GM18861 (cell line): ENCODE data around the gene ACER2.
"Not testable (repeated sequence)": the region's sequence is repeated elsewhere in the genome, so short reads cannot be mapped to it uniquely, and the experiment has no call there.

ENCODE experiments used
- ATAC-seq: cut with Tn5 transposase; IDR thresholded peaks from one replicate; pipeline ENCODE4 v1.9.1; 2021; ENCODE audit not compliant: unreplicated experiment

ACER2 gene

DNA sequence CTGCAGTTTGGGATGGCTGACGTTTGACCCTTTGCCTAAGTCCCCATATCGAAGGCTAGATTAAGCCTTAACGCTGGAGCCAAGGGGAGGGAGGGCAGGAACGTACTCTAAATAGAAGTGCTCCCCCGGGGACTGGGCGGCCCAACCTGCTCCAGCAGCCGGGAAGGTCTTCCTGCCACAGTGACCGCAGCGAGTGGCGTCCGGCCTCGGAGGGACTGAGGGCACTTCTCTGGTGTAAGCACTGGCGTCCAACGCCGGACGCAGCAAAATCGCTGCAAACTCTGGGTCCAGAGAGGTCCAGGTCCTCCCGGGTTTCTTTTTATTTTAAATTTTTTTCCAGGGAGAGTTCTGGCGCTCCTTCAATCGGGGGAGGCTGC is 505 bp upstream of the ACER2 start:
- no peak for ATAC-seq

DNA sequence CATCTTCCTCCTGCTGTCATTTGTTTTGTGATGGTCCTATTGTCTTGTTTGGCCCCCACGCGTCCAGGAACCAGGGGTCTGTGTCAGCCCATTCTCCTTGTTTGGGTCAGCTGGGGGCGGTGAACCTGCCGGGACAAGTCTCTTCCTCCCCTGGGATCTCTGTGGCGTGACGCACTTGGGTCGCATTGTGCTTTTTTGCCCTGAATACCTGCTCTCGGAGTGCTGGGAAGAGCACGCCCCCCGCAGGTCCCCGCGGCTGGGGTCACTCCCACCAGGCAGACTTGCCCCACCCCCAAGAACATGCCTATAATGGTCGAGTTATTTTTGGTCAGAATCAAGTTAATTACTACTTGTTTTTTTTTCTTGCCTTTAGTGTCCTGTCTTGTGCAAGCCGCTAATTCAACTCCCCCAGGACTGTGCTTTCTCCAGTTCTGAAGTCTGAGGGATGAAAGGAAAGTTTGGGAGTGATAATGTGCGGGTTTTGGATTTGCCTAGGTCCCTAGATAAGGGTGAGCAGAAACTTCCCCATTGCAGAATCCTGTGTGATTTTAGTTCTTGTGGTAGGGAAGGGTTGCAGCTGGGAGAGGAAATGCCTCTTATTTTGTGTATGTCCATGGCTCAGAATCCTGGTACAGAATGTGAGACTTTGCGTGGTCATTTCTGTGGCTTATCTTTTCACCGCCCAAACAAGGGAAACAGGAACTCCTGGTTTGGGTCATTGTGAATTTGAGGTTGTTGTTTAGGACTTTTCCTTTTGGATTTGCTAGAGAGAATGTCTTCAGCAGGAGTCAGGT is 789 bp downstream of the ACER2 start:
- no peak for ATAC-seq

DNA sequence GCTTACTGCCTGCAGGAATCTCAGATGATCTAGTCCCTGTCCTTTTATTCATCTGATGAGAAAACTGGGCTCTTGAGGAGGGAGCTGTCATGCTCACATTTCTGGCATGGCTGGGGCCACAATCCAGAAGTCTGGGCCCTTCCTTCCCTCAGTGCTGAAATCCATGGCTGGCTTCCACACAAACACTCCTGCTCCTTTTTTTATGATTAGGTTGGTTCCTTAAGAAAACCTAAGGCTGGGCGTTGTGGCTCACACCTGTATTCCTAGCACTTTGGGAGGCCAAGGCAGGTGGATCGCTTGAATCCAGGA is 1.3 kb downstream of the ACER2 start:
- ATAC-seq = no peak

DNA sequence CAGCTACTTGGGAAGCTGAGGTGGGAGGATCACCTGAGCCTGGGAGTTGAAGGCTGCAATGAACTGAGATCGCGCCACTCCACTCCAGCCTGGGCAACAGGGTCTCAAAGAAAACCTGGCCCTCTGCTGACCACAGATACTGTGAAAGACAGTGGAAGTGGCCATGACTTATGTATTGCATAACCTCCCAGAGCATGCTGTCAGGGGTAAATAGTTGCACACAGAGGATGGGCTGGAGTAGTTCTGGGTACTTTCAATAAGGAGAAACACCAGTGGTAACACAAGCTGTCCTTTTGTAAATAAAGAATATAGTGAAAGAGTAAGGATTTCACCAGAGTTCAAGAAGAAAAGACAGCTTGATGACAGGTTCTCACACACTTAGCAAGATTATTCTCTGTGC is 1.8 kb downstream of the ACER2 start:
- no peak for ATAC-seq

DNA sequence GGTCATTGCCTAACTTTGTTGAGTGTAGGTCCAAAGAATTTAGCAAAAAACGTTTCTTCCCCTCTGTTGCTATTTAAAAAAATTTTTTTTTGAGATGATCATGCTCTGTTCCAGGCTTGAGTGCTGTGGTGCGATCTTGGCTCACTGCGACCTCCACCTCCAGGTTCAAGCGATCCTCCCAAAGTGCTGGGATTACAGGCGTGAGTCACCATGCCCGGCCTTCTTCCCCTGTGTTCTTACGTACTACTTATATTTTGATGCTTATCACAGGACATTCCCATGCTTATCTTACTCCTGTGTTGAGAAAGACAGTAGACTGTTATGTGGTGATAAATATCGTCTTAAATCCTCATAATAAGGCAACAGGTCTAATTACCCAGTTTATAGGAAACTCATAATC is 2.5 kb downstream of the ACER2 start:
- ATAC-seq = no peak

DNA sequence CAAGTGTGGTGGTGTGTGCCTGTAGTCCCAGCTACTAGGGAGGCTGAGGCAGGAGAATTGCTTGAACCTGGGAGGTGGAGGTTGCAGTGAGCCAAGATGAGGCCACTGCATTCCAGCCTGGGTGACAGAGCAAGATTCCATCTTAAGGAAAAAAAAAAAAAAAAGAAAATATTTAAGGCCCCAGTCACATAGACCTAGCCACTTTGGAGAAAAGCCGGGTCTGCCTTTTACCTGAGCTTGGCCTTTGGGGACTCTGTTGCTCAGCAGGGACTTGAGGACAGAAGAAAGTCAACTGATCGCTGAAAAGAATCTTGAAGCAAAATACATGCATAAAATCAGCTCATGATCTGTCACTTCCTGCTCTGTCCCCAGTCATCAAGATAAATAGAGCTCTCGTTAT is 4.6 kb downstream of the ACER2 start:
- ATAC-seq = not testable (repeated sequence)

DNA sequence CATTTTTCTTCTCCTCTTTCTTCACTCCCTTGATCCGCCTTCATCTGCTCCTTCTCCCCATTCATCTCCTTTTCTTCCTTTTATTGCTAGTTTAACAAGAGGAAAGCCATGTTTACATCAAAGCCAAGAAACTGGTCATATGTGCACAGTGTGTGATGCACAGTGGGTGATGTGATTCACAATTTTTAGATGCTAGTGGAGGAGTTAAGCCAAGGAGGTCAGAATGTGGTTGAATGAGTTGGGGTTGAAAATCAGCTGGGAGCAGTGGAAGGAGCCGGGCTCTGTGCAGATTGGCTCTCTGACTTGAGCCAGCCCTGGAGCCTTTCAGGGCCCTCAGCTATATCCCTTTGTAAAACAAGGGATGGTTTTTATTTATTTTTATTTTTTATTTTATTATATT is 7.3 kb downstream of the ACER2 start:
- no peak for ATAC-seq

DNA sequence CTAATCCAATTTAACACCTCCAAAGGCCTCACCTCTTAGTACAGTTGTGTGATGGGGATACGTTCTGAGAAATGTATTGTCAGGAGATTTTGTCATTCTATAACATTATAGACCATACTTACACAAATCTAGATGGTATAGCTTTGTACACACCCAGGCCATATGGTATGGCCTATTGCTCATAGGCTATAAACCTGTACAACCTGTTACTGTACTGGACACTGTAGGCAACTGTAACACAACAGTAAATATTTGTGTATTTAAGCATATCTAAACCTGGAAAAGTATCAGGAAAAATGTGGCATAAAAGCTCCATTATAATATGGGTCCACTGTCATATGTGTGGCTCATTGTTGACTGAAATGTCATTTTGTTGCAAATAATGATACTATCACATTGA is 12.1 kb downstream of the ACER2 start:
- no peak for ATAC-seq

DNA sequence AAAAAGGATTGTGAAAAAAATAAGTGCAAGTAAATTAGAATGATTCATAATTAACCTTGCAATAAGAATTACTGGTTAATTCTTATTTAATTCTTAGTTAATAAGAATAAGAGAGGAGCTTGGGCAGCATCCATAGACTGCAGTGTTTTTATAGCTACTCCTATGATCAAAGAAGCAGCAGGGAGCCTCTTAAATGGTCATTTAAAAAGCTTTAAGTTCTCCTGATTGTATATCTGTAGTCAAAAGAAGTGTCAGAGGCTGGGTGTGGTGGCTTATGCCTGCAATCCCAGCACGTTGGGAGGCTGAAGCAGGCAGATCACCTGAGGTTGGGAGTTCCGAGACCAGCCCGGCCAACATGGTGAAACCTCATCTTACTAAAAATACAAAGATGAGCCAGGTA is 14.4 kb downstream of the ACER2 start:
- no peak for ATAC-seq

DNA sequence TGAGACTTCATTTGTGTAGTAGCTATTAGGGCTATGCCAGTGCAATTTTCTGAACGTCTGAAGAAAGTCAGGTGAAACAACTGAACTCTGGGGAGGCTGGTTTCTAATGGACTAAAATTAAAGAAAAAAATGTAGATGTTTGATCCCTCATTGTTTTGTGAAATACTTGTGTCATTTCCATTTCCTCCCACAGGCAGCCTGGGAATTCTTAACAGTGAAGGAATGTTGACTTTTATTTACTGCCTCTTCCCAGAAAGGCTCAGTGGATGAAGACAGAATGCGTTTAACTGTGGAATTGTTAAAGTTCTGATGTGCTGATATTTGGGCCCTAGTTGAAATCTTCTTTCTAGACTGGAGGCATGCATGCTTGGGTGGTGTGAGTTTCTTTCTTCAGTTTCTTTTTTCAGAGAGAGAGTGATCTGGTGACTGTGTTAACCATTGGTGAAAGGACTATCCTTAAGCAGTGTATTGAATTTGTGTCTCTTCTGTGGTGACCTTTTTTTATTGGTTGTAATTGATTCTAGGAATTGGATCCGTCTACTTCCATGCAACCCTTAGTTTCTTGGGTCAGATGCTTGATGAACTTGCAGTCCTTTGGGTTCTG is 15.5 kb downstream of the ACER2 start:
- peak; percentile 52 for ATAC-seq

DNA sequence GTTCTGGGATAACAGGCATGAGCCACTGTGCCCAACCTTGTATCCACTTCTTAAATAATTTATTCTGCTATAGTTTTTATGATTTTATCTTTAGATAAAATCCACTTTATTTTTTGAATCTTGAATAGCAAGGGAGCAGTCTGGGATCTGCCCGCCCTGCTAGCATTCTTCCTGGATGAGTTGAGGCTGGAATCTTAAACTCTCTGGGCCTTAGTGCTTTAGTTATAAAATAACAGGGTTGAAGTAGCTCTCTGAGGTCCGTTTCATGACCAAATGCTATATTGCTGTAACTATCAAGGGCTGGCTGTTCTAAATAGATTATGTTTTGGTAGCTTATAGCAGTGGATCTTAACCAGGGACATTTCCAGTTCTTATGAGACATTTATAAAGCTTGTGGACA is 20.8 kb downstream of the ACER2 start:
- ATAC-seq = no peak

DNA sequence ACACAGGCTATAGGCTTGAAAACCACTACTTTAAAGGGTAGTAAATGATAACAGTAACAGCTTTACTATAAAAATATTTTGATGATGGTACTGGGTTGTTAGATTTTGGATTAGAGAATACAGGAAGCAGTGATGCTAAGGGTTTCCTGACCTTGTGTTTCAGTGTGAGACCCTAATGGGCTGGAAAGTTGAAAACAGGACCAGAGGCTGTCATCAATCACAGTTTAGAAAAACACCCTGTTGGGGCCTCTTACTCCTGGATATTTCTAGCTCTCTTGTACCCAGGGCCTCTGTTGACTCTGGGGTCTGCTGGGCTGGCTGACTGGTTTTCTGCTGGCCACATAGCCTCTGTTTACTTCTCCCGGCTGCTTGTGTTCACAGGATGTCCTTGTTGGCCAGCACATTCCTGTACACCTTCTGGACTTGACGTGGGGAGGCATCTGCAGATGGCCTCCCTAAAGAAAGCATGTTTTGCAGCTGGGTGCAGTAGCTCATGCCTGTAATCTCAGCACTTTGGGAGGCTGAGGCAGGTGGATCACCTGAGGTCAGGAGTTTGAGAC is 21.5 kb downstream of the ACER2 start:
- no peak for ATAC-seq

DNA sequence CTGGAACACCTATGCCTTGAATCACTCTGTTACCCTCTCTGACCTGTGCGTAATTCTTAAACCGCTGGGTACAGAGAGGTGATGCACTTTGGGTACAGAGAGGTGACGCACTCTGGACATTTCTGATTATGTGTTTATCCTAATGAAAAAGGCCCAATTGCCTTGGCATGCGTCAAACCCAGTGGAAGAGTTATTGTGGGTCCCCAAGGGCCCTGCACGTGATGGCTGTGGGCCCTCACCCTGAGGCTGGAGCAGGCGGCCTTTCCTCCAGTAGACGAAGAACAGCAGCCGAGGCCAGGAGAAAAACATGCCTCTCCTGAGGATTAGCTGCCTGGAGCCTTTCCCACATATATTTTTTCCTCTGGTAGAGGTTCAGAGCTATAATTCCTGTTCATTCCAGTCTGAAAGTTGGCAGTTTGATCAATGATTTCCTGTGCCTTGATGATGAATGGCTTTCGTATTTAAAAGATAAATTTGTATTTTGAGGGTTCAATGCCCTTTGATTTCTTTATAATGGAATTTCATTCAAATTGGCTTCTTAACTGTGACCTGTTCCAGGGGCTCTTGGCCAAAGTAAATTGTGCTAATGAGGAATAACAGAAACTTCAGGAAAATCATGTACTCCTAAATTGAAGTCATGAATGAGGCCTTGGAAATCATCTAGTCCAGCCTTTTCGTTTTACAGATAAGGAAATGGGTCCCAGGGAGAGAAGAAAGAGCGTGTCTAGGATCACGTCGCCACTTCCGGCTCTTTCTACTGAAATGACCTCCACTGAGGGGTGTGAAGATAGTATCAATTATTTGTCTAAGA is 22.8 kb downstream of the ACER2 start:
- ATAC-seq = no peak

DNA sequence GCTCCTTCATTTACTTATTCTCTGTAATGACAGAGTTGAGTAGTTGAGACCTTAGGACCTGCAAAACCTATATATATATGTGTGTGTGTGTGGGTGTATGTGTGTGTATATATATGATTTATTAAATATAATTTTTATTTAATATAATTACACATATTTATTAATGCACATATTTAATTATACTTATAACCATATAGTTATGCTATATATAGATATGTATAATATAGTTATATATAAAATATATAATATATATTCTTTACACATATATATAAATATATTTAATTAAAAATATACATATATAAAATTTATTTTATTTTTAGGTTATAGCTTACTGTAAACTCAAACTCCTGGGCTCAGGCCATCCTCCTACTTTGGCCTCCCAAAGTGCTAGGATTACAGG is 23.7 kb downstream of the ACER2 start:
- ATAC-seq = no peak

DNA sequence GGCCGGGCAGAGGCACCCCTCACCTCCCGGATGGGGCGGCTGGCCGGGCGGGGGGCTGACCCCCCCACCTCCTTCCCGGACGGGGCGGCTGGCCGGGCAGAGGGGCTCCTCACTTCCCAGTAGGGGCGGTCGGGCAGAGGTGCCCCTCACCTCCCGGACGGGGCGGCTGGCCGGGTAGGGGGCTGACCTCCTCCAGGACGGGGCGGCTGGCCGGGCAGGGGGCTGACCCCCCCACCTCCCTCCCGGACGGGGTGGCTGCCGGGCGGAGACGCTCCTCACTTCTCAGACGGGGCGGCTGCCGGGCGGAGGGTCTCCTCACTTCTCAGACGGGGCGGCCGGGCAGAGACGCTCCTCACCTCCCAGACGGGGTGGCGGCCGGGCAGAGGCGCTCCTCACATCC is 24.9 kb downstream of the ACER2 start:
- not testable (repeated sequence) for ATAC-seq

DNA sequence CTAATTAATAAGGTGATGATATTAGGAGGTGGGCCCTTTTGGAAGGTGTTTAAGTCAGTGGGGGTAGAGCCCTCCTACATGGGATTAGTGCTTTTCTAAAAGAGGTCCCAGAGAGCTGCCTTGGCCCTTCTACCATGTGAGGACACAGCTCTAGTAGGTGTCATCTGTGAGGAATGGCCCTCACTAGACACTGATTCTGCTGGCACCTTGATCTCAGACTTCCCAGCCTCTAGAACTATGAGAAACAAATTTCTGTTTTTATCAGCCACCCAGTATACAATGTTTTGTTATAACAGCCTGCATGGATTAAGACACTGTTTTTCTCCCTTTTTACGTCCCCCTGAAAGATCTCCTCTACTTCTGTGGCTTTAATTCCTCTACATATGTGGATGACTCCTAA is 31.6 kb downstream of the ACER2 start:
- ATAC-seq = no peak

DNA sequence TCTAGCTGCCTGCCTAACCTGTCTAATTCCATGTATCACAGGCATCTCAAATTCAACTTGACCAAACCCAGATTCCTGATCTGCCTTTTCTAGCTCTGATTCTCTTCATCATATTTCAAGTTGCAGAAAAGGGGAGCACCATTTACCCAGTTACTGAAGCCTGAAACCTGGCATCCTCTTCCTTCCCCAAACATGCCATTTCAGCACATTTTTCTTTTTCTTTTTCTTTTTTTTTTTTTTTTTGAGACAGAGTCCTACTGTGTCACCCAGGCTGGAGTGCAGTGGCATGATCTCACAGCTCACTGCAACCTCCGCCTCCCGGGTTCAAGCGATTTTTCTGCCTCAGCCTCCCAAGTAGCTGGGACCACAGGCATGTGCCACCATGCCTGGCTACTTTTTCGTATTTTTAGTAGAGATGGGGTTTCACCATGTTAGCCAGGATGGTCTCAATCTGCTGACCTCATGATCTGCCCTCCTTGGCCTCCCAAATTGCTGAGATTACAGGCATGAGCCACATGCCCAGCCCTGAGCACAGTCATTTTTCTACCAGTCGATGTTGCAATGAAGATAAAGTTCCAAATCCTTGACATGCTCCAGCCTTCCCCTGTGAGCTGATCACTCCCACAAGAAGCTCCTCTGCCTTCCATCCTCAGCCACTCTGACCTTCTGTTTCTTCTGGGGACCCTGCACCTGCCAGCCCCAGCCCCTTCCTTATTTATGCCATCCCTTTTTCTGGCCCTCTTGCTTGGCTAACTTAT is 32.2 kb downstream of the ACER2 start:
- no peak for ATAC-seq

DNA sequence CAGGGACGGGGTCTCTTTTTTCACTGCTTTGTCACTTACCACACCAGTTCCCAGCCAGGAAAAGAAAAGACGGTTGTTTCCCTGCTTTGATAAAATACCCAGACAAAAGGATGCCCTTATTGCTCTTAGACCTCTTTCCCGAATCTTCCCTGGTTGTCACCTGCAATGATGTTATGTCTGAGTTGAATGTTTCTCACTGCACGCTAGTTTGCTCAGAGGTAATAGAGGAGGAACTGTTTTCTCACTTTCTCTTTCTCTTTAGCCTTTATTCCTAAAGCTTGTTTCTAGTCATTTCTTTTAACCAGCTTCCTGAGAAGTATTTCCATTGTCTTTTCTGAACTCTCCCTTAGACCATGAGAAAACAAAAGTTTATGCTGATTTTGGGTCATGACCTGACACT is 32.9 kb downstream of the ACER2 start:
- ATAC-seq = peak; percentile 87

DNA sequence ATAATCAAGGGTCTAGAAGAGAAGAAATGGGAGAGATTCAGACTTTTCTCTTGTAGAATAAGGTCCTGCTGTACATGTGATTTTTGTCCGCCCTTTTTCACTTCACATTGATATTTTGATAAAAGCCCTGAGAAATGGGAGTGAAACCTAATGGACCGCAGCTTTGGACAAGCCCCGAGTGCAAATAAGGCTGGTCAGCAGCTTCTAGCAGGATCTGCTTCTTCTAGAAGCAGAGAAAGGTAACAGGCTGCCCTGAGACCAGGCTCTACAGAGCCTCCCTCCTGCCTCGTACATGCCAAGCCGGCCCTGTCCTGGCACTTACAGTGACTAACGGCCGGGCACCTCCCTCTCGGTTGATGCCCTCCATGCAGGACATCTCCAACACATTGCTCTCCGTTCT is 33.4 kb downstream of the ACER2 start:
- ATAC-seq = no peak

DNA sequence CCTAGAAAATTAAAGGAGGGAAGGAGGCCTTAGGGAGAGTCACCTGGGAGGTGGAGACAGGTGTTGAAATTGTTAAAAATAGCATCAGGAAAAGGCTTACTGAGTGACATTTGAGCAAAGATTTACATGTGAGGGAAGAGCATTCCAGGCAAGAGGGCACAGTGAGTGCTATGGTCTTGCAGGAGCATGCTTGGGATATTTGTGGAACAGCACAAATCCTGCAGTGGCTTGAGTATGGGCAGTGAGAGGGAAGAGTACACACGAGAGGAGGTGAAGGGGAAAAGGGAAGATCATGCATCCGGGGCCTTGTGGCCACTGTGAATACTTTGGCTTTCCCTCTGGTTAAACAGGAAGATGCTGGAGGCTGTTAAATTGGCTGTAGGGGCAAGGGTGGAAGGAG is 36.6 kb downstream of the ACER2 start:
- no peak for ATAC-seq

DNA sequence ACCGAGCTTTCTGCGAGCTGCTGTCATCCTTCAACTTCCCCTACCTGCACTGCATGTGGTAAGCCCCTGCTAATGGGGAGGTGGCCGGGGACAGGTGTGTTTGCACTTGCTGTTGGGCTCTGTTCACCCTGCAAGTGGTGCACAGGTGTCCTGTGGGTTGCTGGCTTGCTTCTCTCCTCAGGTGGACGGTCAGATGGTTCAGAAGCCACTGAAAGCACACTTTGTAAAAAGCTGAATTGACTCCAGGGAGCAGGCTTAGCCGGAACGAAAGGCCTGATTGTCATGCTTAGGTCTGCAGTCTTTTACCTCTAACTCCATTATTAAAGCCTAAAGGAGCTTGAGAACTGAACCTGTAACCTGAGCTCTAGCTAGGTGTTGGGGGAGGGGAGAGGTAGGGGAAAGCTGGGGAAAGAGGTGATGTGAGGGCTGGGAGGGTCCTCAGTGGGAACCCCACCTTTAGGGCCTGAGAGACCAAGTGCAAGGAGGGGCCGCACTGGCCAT is 37.6 kb downstream of the ACER2 start:
- ATAC-seq = no peak
